ENCODE data around the gene GRB2. TPM values are rescaled to one million over a fixed set of nuclear protein-coding genes. Genes with fewer than 3 reads are reported as not detected.

Gene GRB2
- total and polyA plus RNA-seq, 8 donors: 18.5 to 64.7 (median 30.8) TPM

- no peaks in the 10 kb centered on the region for H3K36me3 ChIP-seq
- no peaks in the 10 kb centered on the region for H3K27me3 ChIP-seq
- no peak overlapping the region for H3K4me3 ChIP-seq
- H3K4me1 ChIP-seq: peaks cover 12 to 46% (median 37%) of the 10 kb centered on the region in 3 donors
- intact Hi-C loops (cut with DNase I): no loop called here
- no peak for ATAC-seq
- H3K27ac ChIP-seq: no peak overlapping the region
- no peaks in the 10 kb centered on the region for H3K9me3 ChIP-seq
- TF ChIP-seq, protein P1, sequence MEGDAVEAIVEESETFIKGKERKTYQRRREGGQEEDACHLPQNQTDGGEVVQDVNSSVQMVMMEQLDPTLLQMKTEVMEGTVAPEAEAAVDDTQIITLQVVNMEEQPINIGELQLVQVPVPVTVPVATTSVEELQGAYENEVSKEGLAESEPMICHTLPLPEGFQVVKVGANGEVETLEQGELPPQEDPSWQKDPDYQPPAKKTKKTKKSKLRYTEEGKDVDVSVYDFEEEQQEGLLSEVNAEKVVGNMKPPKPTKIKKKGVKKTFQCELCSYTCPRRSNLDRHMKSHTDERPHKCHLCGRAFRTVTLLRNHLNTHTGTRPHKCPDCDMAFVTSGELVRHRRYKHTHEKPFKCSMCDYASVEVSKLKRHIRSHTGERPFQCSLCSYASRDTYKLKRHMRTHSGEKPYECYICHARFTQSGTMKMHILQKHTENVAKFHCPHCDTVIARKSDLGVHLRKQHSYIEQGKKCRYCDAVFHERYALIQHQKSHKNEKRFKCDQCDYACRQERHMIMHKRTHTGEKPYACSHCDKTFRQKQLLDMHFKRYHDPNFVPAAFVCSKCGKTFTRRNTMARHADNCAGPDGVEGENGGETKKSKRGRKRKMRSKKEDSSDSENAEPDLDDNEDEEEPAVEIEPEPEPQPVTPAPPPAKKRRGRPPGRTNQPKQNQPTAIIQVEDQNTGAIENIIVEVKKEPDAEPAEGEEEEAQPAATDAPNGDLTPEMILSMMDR (IDR thresholded peaks at IDR 0.05): no peak
- DNase-seq: no peak
- FAIRE-seq: no peak
- WGBS, 2 donors: 48 to 55% methylated on average over 3 of the region's 3 CpGs
Observed at GRCh38 chr17:75361344-75361743, 44.1 kb downstream of the GRB2 start.

DNA sequence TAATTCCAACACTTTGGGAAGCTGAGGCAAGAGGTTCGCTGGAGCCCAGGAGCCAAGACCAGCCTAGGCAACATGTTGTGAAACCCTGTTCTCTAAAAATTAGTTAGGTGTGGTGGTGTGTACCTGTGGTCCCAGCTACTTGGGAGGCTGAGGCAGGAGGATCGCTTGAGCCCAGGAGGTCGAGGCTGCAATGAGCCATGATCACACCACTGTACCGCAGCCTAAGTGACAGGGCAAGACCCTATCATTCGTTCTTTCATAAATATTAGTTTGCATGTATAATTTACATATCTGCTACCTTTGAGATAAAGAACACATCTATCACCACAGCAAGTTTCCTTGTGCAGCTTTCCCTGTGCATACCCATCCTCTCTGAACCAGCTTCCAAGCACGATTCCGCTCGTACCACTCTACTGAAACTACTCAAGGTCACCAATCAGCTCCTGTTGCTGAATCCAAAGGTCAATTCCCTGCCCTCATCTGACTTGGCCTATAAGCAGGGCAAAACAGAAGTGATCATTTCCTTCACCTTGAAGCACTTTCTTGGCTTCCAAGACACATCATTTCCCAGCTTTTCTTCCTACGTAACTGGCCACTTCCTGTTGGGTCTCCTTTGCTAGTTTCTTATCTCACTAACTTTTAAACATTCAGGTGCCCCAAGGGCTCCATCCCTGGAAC is 49.1 kb downstream of the GRB2 start:
- intact Hi-C loops (cut with DNase I): no loop called here
- Histone ChIP-seq H3K9me3 (no peaks in the 10 kb centered on the region), H3K27ac (peak overlapping the region in 1 of 4 donors; percentile 28), H3K4me3 (no peak overlapping the region), H3K36me3 (no peaks in the 10 kb centered on the region), H3K4me1 (peaks cover 7 to 39% (median 32%) of the 10 kb centered on the region in 3 donors), H3K27me3 (no peaks in the 10 kb centered on the region)
- FAIRE-seq (no peak), DNase-seq (no peak), ATAC-seq (peak in 3 of 4 donors; percentile 32 to 40 (median 40))
- WGBS, 2 donors: 45 to 57% methylated on average over 9 of the region's 9 CpGs
- TF ChIP-seq, protein P1 (IDR thresholded peaks at IDR 0.05): no peak

- H3K9me3 ChIP-seq: no peaks in the 10 kb centered on the region
- no peak overlapping the region for H3K4me3 ChIP-seq
- no peak for FAIRE-seq
- no peak for DNase-seq
- 92 to 99% methylated on average over 7 of the region's 8 CpGs for WGBS, 2 donors
- TF ChIP-seq, protein P1 (IDR thresholded peaks at IDR 0.05): no peak
- ATAC-seq: no peak
- no peak overlapping the region for H3K27ac ChIP-seq
- H3K27me3 ChIP-seq: no peaks in the 10 kb centered on the region
- peaks cover 11 to 38% (median 15%) of the 10 kb centered on the region in 3 donors for H3K4me1 ChIP-seq
- intact Hi-C loops (cut with DNase I): no loop called here
- H3K36me3 ChIP-seq: no peaks in the 10 kb centered on the region
Observed at GRCh38 chr17:75353176-75353575, 52.3 kb downstream of the GRB2 start.

DNA sequence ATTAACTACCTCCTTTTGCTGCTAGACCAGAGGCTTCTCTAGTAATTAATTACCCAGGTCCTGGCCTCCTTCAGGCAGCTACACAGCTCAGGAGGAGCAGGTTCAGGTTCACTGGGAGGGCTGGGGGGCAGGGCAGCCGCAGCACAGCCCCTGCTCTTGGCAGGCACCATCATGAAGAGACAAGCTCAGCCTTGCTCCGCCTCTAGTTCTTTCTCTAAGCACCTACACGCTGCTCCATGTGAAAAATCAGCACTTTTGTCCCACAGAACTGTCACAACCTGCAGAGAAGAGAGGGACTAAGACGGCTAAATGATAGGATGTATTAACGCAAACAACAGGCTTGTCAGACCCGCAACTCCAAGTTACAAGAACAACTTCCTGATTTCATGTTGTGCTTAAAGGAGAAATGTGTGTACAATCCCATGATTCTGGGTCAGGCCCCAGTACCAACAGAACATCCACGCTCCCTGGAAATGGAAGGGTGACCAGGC is 53.4 kb downstream of the GRB2 start:
- FAIRE-seq (no peak), ATAC-seq (peak; percentile 79 to 87 (median 84)), DNase-seq (peak in 4 of 6 donors; percentile 30 to 47 (median 43))
- 18 to 24% methylated on average over 7 of the region's 7 CpGs for WGBS, 2 donors
- TF ChIP-seq, protein P1 (IDR thresholded peaks at IDR 0.05): no peak
- Histone ChIP-seq H3K4me3 (no peak overlapping the region), H3K27ac (peak overlapping the region in 1 of 4 donors; percentile 9), H3K4me1 (peaks cover 11 to 36% (median 15%) of the 10 kb centered on the region in 3 donors), H3K9me3 (no peaks in the 10 kb centered on the region), H3K36me3 (no peaks in the 10 kb centered on the region), H3K27me3 (no peaks in the 10 kb centered on the region)
- intact Hi-C loops (cut with DNase I): no loop called here

DNA sequence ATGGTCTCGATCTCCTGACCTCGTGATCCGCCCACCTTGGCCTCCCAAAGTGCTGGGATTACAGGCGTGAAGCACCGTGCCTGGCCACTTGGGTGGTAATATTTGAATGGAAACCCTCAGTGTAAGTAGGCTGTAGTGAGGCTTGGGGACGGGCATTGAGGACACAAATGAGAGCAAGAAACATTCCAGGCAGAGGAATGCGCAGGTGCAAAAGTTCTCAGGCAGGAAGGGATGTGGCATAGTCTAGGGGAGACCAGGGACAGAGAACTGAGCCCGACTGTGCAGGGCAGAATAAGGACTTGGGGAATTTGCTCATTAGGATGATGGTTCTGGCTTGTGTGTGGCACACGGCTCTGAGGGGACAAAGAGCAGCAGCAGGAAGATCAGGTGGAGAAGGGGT is 54.8 kb downstream of the GRB2 start:
- DNase-seq (peak in 2 of 6 donors; percentile 18 to 60), ATAC-seq (peak; percentile 65 to 82 (median 68)), FAIRE-seq (no peak)
- Histone ChIP-seq H3K4me1 (peaks cover 9 to 25% (median 11%) of the 10 kb centered on the region in 3 donors), H3K27me3 (no peaks in the 10 kb centered on the region), H3K36me3 (no peaks in the 10 kb centered on the region), H3K27ac (no peak overlapping the region), H3K4me3 (no peak overlapping the region), H3K9me3 (no peaks in the 10 kb centered on the region)
- intact Hi-C loops (cut with DNase I): no loop called here
- WGBS, 2 donors: 46% methylated on average over 9 of the region's 9 CpGs
- TF ChIP-seq, protein P1 (IDR thresholded peaks at IDR 0.05): no peak

Measured in pancreas (tissue), 10 donors.